HG03354 (cell line): ENCODE results near the gene KLHL24.
A peak's percentile ranks its signal among the peaks of the same experiment; 100 is the strongest.
"Not testable (repeated sequence)": the region's sequence is repeated elsewhere in the genome, so short reads cannot be mapped to it uniquely, and the experiment has no call there.

Experiments
- ATAC-seq: cut with Tn5 transposase; IDR thresholded peaks from one replicate; pipeline ENCODE4 v1.9.1; 2021; ENCODE audit warnings: mild to moderate bottlenecking; ENCODE audit not compliant: unreplicated experiment, poor library complexity, severe bottlenecking

The KLHL24 gene

GRCh38 chr3:183689621-183690020, 54.2 kb downstream of the KLHL24 start:
- ATAC-seq, result not testable (repeated sequence)

GRCh38 chr3:183690402-183690995, 55.1 kb downstream of the KLHL24 start:
- no peak for ATAC-seq

GRCh38 chr3:183692436-183692835, 57.0 kb downstream of the KLHL24 start:
- ATAC-seq, result no peak

DNA sequence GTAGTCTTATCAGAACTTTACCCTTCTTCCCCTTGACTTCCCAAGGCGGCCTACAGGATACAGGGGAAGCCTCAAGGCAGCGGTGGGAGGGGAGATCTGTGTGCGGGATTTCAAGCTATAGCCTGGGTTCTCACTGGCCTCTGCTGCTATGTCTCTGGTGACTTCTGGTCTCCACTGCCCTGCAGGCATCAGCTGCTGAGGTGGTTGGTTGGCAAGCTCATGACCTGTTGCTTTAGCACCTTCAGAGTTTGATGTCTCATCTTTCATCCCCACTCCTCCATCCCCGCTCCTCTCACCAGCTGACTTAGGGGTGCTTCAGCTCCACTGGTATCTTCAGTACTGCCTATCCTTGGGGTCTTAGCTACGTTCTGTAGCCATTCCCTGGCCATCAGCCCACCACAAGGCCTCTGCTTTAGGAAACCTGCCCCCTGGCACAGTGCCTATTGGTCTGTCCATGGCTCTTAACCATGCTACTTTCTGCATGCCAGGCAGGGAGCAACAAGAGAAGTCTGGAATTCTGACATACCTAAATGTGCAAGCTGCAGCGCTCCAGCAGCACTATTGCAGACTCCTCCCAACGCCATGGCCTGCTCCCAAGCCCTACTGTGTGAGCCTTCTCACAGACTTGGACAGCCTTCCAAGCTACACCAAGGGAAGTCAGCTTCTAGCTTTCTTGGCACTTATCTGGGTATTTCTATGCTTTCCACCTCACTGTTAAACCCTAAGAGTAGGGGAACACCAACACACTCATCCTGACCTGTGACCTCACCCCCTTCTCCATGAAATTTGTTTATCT, 60.3 kb downstream of the KLHL24 start:
- no peak for ATAC-seq

GRCh38 chr3:183697123-183697609, 61.7 kb downstream of the KLHL24 start:
- no peak for ATAC-seq

- peak; percentile 81 for ATAC-seq
Observed at GRCh38 chr3:183697610-183698317, 62.3 kb downstream of the KLHL24 start, which contains the start of gene YEATS2. Gene YEATS2 (plus strand): TSS chr3:183697797. CDS start chr3:183715163, 17,366 bp downstream.

DNA sequence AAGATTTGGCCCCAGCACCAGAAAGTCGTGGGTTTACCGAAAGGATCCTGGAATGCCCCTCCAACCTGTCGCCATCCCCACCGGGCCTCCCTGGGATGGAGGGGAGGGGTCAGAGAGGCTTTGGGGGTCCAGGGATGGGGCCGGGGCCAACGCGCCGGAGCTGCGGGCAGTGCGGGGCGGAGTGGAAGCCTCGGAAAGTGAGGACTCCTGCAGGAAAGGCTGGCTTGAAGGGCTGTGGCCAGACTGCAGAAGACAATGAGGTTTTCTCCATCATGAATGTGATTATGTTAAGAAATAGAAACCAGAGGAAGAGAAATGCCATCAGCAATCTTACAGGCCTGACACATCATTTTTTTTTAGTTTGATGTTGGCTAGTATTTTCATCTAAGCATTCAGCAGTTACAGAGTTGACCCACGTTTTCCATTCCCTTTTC, 62.9 kb downstream of the KLHL24 start:
- peak; percentile 24 for ATAC-seq

DNA sequence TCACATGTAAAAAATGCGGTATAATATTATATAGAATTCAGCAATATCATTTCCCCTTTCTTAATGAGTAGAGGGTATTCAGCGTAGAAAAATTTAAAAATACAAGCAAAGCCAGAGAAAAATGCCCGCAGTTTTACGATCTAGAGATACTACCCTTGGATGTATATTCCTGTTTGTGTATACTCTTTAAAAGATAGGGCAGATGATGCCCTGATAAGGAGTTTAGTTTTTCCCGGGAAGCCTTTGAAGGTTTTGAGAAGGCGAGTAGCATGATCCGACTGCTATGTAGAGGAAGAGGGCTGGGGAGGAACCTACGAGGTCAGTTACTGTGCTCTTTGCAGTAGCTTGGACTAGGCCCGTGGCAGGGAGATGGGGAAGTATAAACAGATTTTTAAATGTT, 63.3 kb downstream of the KLHL24 start:
- ATAC-seq, result no peak

- no peak for ATAC-seq
Observed at GRCh38 chr3:183699238-183699947, 64.0 kb downstream of the KLHL24 start.

DNA sequence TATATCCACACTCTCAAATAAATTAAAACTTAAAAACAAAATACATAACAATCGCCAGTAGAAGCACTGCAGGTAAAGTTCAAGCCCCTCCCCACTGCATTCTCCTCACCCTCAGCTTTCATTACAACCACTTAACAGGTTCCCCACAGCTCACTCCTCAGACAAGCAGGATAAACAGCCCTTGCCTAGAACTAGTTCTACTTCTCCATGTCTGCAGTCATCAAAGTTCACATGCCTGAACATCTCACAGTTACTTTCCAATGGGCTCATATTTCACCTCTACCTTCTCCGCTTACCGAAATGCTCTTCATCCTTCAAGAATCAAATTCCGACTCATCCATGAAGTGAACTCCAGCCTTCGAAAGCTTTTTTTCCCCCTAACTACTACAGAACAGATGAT, 66.3 kb downstream of the KLHL24 start:
- ATAC-seq, result no peak

DNA sequence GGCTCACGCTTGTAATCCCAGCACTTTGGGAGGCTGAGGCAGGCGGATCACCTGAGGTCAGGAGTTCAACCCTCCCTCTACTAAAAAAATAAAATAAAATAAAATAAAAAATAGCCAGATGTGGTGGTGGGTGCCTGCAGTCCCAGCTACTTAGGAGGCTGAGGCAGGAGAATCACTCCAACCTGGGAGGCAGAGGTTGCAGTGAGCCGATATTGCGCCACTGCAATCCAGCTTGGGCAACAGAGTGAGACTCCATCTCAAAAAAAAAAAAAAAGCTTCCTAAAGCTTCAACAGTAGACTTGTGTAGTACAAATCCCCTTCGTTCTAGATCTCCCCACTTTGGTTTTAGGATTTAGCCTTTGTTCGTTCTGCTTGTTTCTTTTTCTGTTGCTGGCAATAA, 68.5 kb downstream of the KLHL24 start:
- ATAC-seq, result not testable (repeated sequence)

DNA sequence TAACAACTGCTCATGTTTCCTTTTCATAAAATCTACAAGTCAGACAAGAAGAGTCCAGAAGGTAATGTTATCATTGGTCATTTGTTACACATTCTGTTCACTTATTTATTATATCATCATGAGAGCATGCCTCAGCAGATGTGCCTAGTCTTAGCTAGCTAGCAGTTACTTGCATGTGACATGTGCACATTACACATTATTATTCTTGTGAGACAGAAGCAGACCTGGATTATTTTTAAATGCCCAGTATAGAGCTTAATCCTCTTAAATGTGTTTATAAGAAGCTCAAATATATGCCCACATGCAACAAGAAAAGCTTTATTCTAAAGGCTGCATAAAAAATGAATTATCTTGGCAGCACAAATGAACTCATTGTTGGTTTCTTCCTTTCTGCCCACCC, 74.8 kb downstream of the KLHL24 start:
- no peak for ATAC-seq

DNA sequence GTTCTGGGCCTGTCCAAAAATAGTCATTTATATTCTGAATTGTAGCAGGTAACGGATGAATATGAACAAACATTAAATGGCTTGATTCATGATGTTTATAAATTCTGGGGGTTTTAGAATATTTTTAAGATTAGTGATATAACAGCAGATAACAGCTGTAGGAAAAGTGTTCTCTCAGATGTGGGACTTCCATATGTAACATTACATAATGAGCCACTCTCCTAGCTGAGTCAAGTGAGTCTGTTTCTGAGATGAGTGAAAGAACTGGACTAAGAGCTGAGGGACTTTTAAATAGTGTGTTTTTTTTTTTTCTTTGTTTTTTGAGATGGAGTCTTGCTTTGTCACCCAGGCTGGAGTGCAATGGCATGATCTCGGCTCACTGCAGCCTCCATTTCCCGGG, 76.1 kb downstream of the KLHL24 start:
- no peak for ATAC-seq

DNA sequence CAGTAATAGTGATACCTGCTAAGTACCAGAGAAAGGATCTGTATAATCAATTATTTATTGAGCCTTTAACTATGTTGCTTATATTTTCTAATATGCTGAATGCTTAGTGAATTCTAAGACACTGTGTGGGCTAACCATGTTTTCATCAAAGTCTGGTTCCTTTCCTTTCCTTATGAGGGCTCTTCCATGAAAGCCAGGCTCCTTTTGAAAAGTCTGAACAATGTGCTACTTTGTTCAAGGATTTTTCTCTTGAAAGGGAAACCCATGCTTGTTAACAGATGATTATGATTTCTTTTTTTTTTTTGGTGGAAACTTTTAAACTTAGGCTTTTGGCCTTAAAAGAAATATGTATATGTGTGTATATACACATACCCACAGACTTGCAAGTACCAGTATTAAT, 79.2 kb downstream of the KLHL24 start:
- ATAC-seq, result no peak

- no peak for ATAC-seq
Observed at GRCh38 chr3:183718012-183718411, 82.6 kb downstream of the KLHL24 start.

- no peak for ATAC-seq
Observed at GRCh38 chr3:183725387-183725786, 90.0 kb downstream of the KLHL24 start.

- no peak for ATAC-seq
Observed at GRCh38 chr3:183728204-183728603, 92.8 kb downstream of the KLHL24 start.

- no peak for ATAC-seq
Observed at GRCh38 chr3:183730361-183730760, 94.9 kb downstream of the KLHL24 start.

- ATAC-seq, result no peak
Observed at GRCh38 chr3:183731611-183732010, 96.2 kb downstream of the KLHL24 start.

DNA sequence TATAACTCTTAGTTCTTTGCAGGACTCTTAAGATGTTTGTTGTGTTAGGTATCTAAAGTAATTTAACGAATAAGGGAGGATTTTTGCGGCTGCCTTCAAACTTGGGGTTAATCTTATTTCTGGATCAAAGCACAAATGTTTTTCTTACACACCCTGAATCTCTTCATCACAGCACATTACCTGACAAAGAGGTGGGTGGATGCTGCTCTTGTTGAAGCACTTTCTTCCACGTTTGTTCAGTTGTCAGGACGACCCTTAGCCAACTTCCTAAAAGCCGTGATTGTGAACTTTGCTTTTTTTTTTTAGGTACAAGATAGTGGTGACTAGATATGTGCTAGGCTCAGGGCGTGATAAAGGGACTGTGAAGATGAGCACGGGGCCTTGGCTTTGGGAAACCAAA, 98.1 kb downstream of the KLHL24 start:
- no peak for ATAC-seq
